GM23338 (cell line): ENCODE data around the gene MAGEB3.

ENCODE experiments used
- CTCF ChIP-seq, 2 experiments: fragments of 200-600 bp in 1 of 2; sonication (generic) in 1 of 2; conservative IDR thresholded peaks; 2 replicates each; pipeline versions ENCODE4 v1.5.1 to v1.6.1; 2016 to 2017; ENCODE audit warnings: antibody characterized with exemption in 2 of 2, low read depth in 2 of 2, mild to moderate bottlenecking in 2 of 2, moderate library complexity in 1 of 2
- EZH2 ChIP-seq: fragments of 200-600 bp; sonication (generic); IDR thresholded peaks from one replicate; pipeline ENCODE4 v1.8.0; 2017; ENCODE audit warnings: antibody characterized with exemption, mild to moderate bottlenecking, low read depth; ENCODE audit not compliant: unreplicated experiment
- POLR2AphosphoS5 ChIP-seq: IDR thresholded peaks from 2 replicates; pipeline ENCODE4 v1.6.1; 2016; ENCODE audit warnings: antibody characterized with exemption, low read depth
- ZNF114 ChIP-seq: fragments of 250-450 bp; sonication (Bioruptor Pico); IDR thresholded peaks from 2 replicates; pipeline ENCODE4 v1.5.0; 2020; ENCODE audit warnings: mild to moderate bottlenecking, moderate library complexity
- ZNF331 ChIP-seq: fragments of 250-450 bp; sonication (Bioruptor Pico); IDR thresholded peaks from 2 replicates; pipeline ENCODE4 v1.5.0; 2020; ENCODE audit warnings: low read depth, mild to moderate bottlenecking, moderate library complexity

GRCh38 chrX:30282527-30282926, 52.1 kb downstream of the MAGEB3 start:
- TF ChIP-seq ZNF114 (no peak), EZH2 (no peak), CTCF (conservative IDR thresholded peaks at IDR 0.05; ENCODE audit: low read depth in 2 of 2) (no peak), ZNF331 (no peak), POLR2AphosphoS5 (no peak)
